IMR-90 (cell line): Measurements from ENCODE around the gene STX11. TPM values are rescaled to one million over a fixed set of nuclear protein-coding genes. Genes with fewer than 3 reads are reported as not detected.

Source experiments
- ATAC-seq: fragments of 200-7000 bp; cut with Tn5 transposase; 2 replicates; pipeline ENCODE4 v1.9.1; 2020; ENCODE audit warnings: low read depth, mild to moderate bottlenecking, moderate library complexity
- BruUV-seq: library from RNA; stranded (reverse); fragments of 400-500 nt; replicated peaks from 2 replicates; lab custom pipeline; 2021; lab: Mats Ljungman, UMichigan
- CTCF ChIA-PET: fragments of 300-600 bp; formaldehyde crosslinking; extraction: SDS; loops from one replicate; lab custom pipeline; 2021; ENCODE audit warnings: antibody characterized with exemption; lab: Yijun Ruan, JAX
- POLR2A ChIA-PET: fragments of 300-600 bp; sonication (Branson Sonifier 250); formaldehyde crosslinking; loops from one replicate; lab custom pipeline; 2022; ENCODE audit warnings: antibody characterized with exemption; ENCODE audit not compliant: unreplicated experiment; lab: Charles Lee
- DNase-seq: peaks from one replicate; pipeline ENCODE4 v3.0.0; 2013
- H2AFZ ChIP-seq: replicated peaks from 2 replicates; pipeline ENCODE3; 2013; ENCODE audit warnings: low read length, mild to moderate bottlenecking; ENCODE audit not compliant: poor library complexity
- H2AK5ac ChIP-seq: 2 replicates; pipeline ENCODE4 v1.6.1; 2013; ENCODE audit warnings: low read depth, low read length, inconsistent platforms
- H2AK9ac ChIP-seq: replicated peaks from 2 replicates; pipeline ENCODE3; 2013; ENCODE audit warnings: mild to moderate bottlenecking, low read depth, low read length, moderate library complexity; ENCODE audit not compliant: poor library complexity
- H2BK120ac ChIP-seq: 2 replicates; pipeline ENCODE4 v1.6.1; 2013; ENCODE audit warnings: low read depth, low read length, inconsistent platforms
- H2BK15ac ChIP-seq: 3 replicates; pipeline ENCODE4 v1.6.1; 2013; ENCODE audit warnings: low read depth, low read length, inconsistent platforms
- H2BK20ac ChIP-seq: 2 replicates; pipeline ENCODE4 v1.6.1; 2013; ENCODE audit warnings: low read depth, mild to moderate bottlenecking, inconsistent platforms, low read length, moderate library complexity
- H2BK5ac ChIP-seq: 2 replicates; pipeline ENCODE4 v1.6.1; 2013; ENCODE audit warnings: mild to moderate bottlenecking, low read depth, low read length, inconsistent platforms; ENCODE audit not compliant: poor library complexity, severe bottlenecking
- H3K14ac ChIP-seq: replicated peaks from 2 replicates; pipeline ENCODE4 v1.6.1; 2013; ENCODE audit warnings: low read depth, low read length, inconsistent platforms
- H3K18ac ChIP-seq: 2 replicates; pipeline ENCODE4 v1.6.1; 2013; ENCODE audit warnings: low read depth, low read length, control low read depth
- H3K23ac ChIP-seq: 2 replicates; pipeline ENCODE4 v1.6.1; 2013; ENCODE audit warnings: low read depth, low read length, inconsistent platforms
- H3K27ac ChIP-seq: 2 replicates; pipeline ENCODE4 v1.5.1; 2013; ENCODE audit warnings: mild to moderate bottlenecking, control low read depth, low read length; ENCODE audit not compliant: insufficient read depth
- H3K27me3 ChIP-seq: 2 replicates; pipeline ENCODE4 v1.6.1; 2013; ENCODE audit warnings: low read length; ENCODE audit not compliant: control insufficient read depth, insufficient read depth
- H3K36me3 ChIP-seq: 2 replicates; pipeline ENCODE4 v1.6.1; 2013; ENCODE audit warnings: low read length, mixed read lengths; ENCODE audit not compliant: control insufficient read depth, insufficient read depth
- H3K4ac ChIP-seq: 2 replicates; pipeline ENCODE4 v1.6.1; 2013; ENCODE audit warnings: low read depth, low read length, inconsistent platforms
- H3K4me1 ChIP-seq: 2 replicates; pipeline ENCODE4 v1.6.1; 2013; ENCODE audit warnings: low read length, mixed read lengths; ENCODE audit not compliant: control insufficient read depth, insufficient read depth
- H3K4me2 ChIP-seq: 2 replicates; pipeline ENCODE4 v1.6.1; 2013; ENCODE audit warnings: low read depth, mild to moderate bottlenecking, control low read depth, low read length, moderate library complexity
- H3K4me3 ChIP-seq: 2 replicates; pipeline ENCODE4 v1.5.1; 2013; ENCODE audit warnings: low read depth, mild to moderate bottlenecking, control low read depth, low read length, moderate library complexity; ENCODE audit not compliant: insufficient read depth
- H3K56ac ChIP-seq: 2 replicates; pipeline ENCODE4 v1.6.1; 2013; ENCODE audit warnings: low read length, inconsistent platforms; ENCODE audit not compliant: insufficient read depth; ENCODE audit errors: extremely low read depth
- H3K79me1 ChIP-seq, 2 experiments: 2 replicates each; pipeline ENCODE4 v1.6.1; 2013; ENCODE audit warnings: low read length in 2 of 2, inconsistent platforms in 1 of 2, low read depth in 1 of 2
- H3K9ac ChIP-seq: 2 replicates; pipeline ENCODE4 v1.6.1; 2013; ENCODE audit warnings: low read depth, low read length, control low read depth
- H3K9me1 ChIP-seq: 2 replicates; pipeline ENCODE4 v1.6.1; 2013; ENCODE audit warnings: low read length, inconsistent platforms; ENCODE audit not compliant: insufficient read depth
- H3K9me3 ChIP-seq: 2 replicates; pipeline ENCODE4 v1.6.1; 2013; ENCODE audit warnings: low read length; ENCODE audit not compliant: control insufficient read depth, insufficient read depth
- H4K20me1 ChIP-seq: 2 replicates; pipeline ENCODE4 v1.6.1; 2013; ENCODE audit warnings: low read length, inconsistent platforms; ENCODE audit not compliant: insufficient read depth
- H4K5ac ChIP-seq: 2 replicates; pipeline ENCODE4 v1.6.1; 2013; ENCODE audit warnings: mild to moderate bottlenecking, low read depth, low read length, control low read depth
- H4K8ac ChIP-seq, 2 experiments: 2 replicates each; pipeline ENCODE4 v1.6.1; 2013; ENCODE audit warnings: low read depth in 2 of 2, low read length in 2 of 2, control low read depth in 1 of 2, inconsistent platforms in 1 of 2
- H4K91ac ChIP-seq: 2 replicates; pipeline ENCODE4 v1.6.1; 2013; ENCODE audit warnings: low read depth, low read length, inconsistent platforms; ENCODE audit not compliant: insufficient read depth
- CEBPB ChIP-seq: IDR thresholded peaks from 2 replicates; pipeline ENCODE4 v1.6.1; 2012; ENCODE audit warnings: low read depth, low read length, improper control_type of control experiment
- FOS ChIP-seq: fragments of 150-350 bp; IDR thresholded peaks from 2 replicates; pipeline ENCODE4 v1.6.1; 2016; ENCODE audit warnings: low read depth, low read length
- MXI1 ChIP-seq: IDR thresholded peaks from 2 replicates; pipeline ENCODE4 v1.6.1; 2012; ENCODE audit warnings: low read depth, mild to moderate bottlenecking, low read length, moderate library complexity, borderline replicate concordance
- RAD21 ChIP-seq: IDR thresholded peaks from 2 replicates; pipeline ENCODE4 v1.6.1; 2012; ENCODE audit warnings: low read length, improper control_type of control experiment
- WGBS, 2 experiments: methylation state at CpG; one replicate each; pipeline versions ENCODE4 v1.1.5 to v1.1.7; 2013; ENCODE audit warnings: missing lambda C conversion rate in 2 of 2; ENCODE audit not compliant: insufficient read length in 1 of 2; ENCODE audit errors: extremely low coverage in 2 of 2; 5-methylcytosine and 5-hydroxymethylcytosine counted together
- dilution Hi-C: fragments of 300-500 bp; cut with HindIII; formaldehyde crosslinking; loops from one replicate; pipeline ENCODE4 v1.14.3; 2018; ENCODE audit warnings: low sequenced_read_pairs; ENCODE audit not compliant: unreplicated experiment
- in situ Hi-C: fragments of 300-500 bp; cut with MboI; formaldehyde crosslinking; loops from 3 replicates; pipeline ENCODE4 v1.14.3; 2019; ENCODE audit warnings: low sequenced_read_pairs, inconsistent platforms, mixed read lengths
- intact Hi-C: fragments of 100-400 bp; cut with micrococcal nuclease; formaldehyde crosslinking; loops from 2 replicates; pipeline ENCODE4 v1.10.0; 2022
- polyA plus RNA-seq, 3 experiments: library from polyadenylated mRNA; depleted of rRNA; stranded (reverse); fragments of >200 nt; gene quantifications; 2 replicates each; pipeline ENCODE4 v1.2.3, GENCODE V29; 2012; ENCODE audit warnings: low replicate concordance in 1 of 3
- total RNA-seq: library from RNA; depleted of rRNA; stranded (reverse); fragments of >200 nt; gene quantifications from 2 replicates; pipeline ENCODE4 v1.2.3, GENCODE V29; 2012
- TF ChIP-seq, protein P1 (sequence below): conservative IDR thresholded peaks from 2 replicates; pipeline ENCODE4 v1.5.1; 2012; ENCODE audit warnings: mild to moderate bottlenecking, low read depth, low read length, improper control_type of control experiment

Gene STX11
- total and polyA plus RNA-seq, 2 of the 4 experiments (the other 2 are of a cell fraction), result 0.54 to 0.68 TPM

DNA sequence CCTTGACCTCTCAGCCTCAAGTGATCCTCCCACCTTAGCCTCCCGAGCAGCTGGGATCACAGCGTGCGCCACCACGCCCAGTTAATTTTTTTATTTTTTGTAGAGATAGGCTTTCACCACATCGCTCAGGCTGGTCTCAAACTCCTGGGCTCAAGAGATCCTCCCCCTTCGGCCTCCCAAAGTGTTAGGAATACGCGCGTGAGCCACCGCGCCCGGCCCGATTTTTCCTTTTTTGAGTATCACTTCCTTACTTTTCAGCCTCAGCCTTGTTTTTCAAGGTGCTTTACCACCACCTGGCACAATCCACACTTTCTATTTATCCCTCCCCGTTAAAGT, 791 bp upstream of the STX11 start:
- Histone ChIP-seq H3K4me1 (peaks cover 3% of the 10 kb centered on the region; the same call in 1 of the 2 replicates), H2AK5ac (no peak overlapping the region), H3K4me2 (peak overlapping the region; percentile 80), H3K27ac (no peak overlapping the region), H3K4ac (no peak overlapping the region; the same call in 1 of the 2 replicates), H2AFZ (peak overlapping the region; percentile 95), H3K9me1 (peaks cover 3% of the 10 kb centered on the region; the same call in 1 of the 2 replicates), H3K56ac (no peak overlapping the region), H3K23ac (no peak overlapping the region), H3K4me3 (peak overlapping the region; percentile 84), H3K9ac (no peak overlapping the region), H2BK15ac (no peak overlapping the region), H3K36me3 (no peaks in the 10 kb centered on the region), H3K14ac (no peak overlapping the region), H3K18ac (no peak overlapping the region), H4K91ac (no peak overlapping the region), H2BK120ac (no peak overlapping the region), H4K5ac (no peak overlapping the region), H3K27me3 (peaks cover 13% of the 10 kb centered on the region), H2BK5ac (no peak overlapping the region), H3K9me3 (no peaks in the 10 kb centered on the region), H2AK9ac (peak overlapping the region; percentile 63), H4K8ac (no peak overlapping the region), H4K20me1 (no peaks in the 10 kb centered on the region), H2BK20ac (no peak overlapping the region), H3K79me1 (no peaks in the 10 kb centered on the region)
- no TSS peak for BruUV-seq
- POLR2A ChIA-PET, result no interaction called here
- TF ChIP-seq MXI1 (no peak), RAD21 (no peak), FOS (no peak), CEBPB (no peak)
- TF ChIP-seq, protein P1, sequence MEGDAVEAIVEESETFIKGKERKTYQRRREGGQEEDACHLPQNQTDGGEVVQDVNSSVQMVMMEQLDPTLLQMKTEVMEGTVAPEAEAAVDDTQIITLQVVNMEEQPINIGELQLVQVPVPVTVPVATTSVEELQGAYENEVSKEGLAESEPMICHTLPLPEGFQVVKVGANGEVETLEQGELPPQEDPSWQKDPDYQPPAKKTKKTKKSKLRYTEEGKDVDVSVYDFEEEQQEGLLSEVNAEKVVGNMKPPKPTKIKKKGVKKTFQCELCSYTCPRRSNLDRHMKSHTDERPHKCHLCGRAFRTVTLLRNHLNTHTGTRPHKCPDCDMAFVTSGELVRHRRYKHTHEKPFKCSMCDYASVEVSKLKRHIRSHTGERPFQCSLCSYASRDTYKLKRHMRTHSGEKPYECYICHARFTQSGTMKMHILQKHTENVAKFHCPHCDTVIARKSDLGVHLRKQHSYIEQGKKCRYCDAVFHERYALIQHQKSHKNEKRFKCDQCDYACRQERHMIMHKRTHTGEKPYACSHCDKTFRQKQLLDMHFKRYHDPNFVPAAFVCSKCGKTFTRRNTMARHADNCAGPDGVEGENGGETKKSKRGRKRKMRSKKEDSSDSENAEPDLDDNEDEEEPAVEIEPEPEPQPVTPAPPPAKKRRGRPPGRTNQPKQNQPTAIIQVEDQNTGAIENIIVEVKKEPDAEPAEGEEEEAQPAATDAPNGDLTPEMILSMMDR, result no peak
- dilution Hi-C loops, result no loop called here
- ATAC-seq, result no peak
- CTCF ChIA-PET, result no interaction called here
- intact Hi-C loops, result no loop called here
- DNase-seq, result no peak
- 70% methylated on average over 4 of the region's 14 CpGs; no CpG with 5 or more reads in 1 of the 2 experiments for WGBS, 2 experiments
- in situ Hi-C loops, result no loop called here
